NOMO-1 treated with DMSO at 0.1 percent for 48 hours (cell line): ENCODE measurements around the gene ZNF846.
"Not testable (repeated sequence)": the region's sequence is repeated elsewhere in the genome, so short reads cannot be mapped to it uniquely, and the experiment has no call there.

Experiments used
- DNase-seq: peaks from one replicate; lab custom pipeline; 2025; ENCODE audit not compliant: unreplicated experiment; lab: John Stamatoyannopoulos, UW

Gene ZNF846

DNA sequence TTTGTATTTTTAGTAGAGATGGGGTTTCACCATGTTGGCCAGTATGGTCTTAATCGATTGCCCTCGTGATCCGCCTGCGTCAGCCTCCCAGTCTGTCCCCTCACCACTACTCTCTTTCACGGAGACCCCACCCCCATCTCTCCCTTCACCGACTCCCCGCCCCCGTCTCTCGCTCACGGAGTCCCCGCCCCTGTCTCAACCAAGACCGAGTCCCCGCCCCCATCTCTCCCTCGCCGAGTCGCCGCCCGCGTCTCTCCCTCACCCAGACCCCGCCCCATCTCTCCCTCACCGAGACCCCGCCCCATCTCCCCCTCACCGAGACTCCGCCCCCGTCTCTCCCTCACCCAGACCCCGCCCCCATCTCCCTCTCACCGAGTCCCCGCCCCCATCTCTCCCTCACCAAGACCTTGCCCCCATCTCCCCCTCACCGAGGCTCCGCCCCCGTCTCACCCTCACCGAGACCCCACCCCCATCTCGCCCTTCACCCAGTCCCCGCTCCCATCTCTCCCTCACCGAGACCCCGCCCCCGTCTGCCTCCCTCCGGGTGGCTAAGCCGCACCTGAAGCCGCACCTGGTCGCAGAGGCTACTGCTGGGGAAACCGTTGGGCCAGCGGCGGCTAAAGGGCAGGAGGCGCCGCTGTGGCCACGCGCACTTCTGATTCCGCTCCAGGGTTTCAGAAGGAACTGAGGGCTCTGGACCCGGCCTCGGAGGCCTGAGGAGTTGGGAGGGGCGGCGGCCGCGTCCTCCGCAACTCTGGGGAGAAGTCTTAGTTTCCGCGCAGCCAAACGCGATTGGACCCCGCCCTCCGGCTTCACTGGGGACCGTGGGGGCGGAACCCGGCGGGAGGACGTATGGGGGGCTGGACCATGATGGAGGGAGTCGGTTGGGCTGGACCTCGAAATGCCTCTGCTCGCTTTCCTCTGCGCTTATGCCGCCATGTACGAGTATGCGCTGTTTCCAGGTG lies 17.1 kb upstream of the ZNF846 start:
- peak; percentile 92 for DNase-seq

GRCh38 chr19:9784163-9784496 lies 15.6 kb upstream of the ZNF846 start:
- DNase-seq: not testable (repeated sequence)

GRCh38 chr19:9782338-9782737 lies 13.8 kb upstream of the ZNF846 start:
- no peak for DNase-seq

DNA sequence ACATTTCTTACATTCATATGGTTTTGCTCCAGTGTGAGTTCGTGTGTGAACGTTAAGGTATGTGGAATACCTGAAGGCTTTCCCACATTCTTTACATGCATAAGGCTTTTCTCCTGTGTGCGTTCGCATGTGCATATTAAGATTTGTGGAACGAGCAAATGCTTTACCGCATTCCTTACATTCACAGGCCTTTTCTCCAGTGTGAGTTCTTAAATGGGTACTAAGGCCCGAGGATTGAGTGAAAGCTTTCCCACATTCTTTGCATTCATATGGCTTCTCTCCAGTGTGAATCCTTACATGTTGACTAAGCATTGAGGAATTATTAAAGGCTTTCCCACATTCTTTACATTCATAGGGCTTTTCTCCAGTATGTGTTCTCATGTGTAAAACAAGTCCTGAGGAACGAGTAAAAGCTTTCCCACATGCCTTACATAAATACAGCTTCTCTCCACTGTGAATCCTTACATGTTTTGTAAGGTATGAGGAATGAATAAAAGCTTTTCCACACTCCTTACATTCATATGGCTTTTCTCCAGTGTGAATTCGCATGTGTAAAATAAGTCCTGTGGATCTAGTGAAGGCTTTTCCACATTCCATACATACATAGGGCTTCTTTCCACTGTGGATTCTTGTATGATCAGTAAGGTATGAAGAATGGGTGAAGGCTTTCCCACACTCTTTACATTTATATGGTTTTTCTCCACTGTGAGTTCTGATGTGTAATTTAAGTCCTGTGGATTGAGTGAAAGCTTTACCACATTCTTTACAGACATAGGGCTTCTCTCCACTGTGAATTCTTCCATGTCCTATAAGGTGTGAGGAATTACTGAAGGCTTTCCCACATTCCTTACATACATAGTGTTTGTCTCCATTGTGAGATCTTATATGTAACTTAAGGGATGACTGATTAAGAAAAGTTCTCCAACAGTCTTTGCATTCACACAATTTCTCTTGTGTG lies 10.7 kb downstream of the ZNF846 start:
- no peak for DNase-seq

GRCh38 chr19:9752701-9753443 lies 15.7 kb downstream of the ZNF846 start:
- no peak for DNase-seq

DNA sequence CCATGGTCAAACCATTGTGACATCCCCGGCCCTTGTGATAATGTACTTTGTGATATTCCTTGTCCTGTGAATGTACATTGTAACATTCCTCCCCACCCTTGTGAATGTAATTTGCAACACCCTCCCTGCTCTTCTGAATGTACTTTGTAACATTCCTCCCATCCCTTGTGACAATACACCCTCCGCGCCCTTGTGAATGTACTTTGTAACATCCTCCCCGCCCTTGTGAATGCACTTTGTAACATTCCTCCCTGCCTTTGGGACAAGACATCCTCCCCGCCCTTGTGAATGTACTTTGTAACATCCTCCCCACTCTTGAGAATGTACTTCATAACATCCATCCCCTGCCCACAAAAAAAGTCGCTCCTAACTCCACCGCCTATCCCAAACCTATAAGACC lies 17.1 kb downstream of the ZNF846 start:
- DNase-seq: no peak

DNA sequence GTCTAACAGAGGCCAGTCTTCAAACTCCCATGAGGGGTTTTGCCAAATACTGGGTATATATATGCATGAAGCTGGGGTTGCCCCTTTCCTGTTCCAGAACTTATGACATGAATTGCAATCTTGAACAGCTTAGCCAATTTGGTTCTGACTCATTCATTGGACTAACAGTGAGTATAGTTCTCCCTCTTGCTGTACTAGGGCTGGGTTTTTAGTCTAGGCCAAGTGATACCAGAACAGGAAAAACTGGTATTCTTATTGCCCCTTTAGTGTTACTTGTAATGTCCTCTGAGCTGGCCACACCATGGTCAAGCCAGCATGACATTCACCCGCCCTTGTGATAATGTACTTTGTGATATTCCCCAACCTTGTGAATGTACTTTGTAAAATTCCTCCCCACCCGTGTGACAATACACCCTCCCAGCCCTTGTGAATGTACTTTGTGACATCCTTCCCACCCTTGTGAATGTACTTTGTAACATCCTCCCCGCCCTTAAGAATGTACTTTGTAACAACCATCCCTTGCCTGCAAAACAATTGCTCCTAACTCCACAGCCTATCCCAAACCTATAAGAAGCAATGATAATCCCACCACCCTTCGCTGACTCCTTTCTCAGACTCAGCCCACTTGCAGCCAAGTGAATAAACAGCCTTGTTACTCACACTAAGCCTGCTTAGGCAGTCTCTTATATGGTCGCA lies 26.9 kb downstream of the ZNF846 start:
- DNase-seq: no peak

GRCh38 chr19:9735986-9736385 lies 32.6 kb downstream of the ZNF846 start:
- no peak for DNase-seq

GRCh38 chr19:9730056-9730455 lies 38.5 kb downstream of the ZNF846 start:
- not testable (repeated sequence) for DNase-seq

GRCh38 chr19:9729162-9729561 lies 39.4 kb downstream of the ZNF846 start:
- peak; percentile 10 for DNase-seq

GRCh38 chr19:9727644-9728043 lies 40.9 kb downstream of the ZNF846 start:
- DNase-seq: no peak

DNA sequence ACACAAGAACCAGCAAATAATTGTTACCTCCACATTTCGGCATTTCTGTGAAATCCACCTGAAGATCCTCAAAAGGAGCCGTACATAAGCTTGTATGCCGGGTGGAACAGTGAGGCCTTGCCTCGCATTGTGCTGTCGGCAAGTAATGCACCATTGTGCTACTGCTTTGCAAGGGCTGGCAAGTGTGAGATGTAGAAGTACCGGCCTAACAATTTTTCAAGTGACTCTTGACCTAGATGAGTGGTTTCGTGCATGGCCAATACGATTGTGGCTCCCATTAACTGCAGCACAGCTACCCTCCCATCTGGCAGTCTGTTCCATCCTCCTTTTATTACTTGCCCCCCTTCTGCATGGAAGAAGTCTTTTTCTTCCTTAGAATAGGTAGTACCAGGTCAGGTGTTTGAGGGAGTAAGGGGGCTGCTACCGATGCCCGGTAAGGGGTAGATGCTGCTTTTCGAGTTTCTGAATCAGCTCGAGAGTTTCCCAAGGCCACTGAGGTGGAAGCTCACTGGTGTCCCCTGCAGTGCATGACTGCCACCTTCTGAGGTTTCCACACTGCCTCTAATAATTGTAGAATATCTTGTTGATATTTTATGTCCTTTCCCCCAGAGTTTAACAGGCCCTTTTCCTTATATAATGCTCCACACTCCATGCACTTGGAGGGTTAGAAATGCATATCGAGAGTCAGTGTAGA lies 42.9 kb downstream of the ZNF846 start:
- DNase-seq: not testable (repeated sequence)

GRCh38 chr19:9724157-9724556 lies 44.4 kb downstream of the ZNF846 start:
- no peak for DNase-seq

DNA sequence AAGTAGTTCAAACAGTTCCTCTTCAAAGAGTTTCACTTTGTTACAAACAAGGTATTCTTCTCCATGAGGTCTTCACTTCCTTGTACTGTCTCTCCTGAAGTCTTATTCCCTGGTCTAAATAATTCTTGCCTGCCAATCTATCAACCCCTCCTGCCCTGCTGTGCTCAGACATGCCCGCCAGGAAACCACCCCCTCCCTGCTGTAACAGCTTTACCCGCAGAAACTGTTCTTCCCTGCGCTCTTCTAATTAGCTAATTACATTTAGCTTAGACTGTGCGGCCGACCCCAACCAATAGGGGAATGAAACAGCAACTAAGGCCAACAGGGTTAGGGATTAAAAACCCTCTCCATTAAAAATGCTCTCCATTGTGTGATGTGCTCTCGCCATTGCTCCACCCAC lies 46.7 kb downstream of the ZNF846 start:
- peak; percentile 93 for DNase-seq

DNA sequence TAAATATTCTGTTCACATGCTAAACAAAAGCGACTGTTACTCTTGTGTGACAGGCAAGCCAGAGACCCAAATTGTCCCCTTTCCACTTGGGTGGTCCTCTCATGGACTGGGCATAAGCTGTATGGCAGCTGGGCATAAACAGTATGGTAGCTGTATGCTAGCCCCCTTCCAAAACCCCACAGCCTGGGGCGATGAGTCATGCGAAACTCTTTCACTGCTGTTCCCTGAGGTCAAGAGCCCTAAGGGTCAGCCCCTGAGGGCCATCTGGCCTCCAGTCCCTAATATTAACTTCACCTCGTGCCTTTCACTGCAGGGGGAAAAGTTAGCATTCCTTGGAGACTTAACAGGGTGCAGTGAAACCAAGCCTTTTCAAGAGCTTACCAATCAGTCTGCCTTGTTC lies 48.0 kb downstream of the ZNF846 start:
- no peak for DNase-seq

DNA sequence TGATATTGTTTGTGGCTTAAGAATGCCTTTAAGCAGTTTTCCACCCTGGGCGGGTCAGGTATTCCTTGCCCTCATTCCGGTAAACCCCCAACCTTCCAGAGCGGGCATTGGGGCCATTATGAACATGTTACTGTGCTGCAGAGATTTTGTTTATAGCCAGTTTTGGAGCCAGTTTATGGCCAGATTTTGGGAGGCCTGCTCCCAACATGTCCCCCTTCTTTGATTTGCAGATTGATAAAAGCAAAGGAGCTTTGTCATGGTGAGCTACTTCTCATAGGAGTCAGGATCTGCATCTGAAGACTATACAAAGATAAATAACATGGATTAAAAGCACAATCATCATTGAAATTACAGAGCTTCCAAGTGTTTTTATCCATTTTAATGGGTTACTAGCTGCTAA lies 56.7 kb downstream of the ZNF846 start:
- no peak for DNase-seq

DNA sequence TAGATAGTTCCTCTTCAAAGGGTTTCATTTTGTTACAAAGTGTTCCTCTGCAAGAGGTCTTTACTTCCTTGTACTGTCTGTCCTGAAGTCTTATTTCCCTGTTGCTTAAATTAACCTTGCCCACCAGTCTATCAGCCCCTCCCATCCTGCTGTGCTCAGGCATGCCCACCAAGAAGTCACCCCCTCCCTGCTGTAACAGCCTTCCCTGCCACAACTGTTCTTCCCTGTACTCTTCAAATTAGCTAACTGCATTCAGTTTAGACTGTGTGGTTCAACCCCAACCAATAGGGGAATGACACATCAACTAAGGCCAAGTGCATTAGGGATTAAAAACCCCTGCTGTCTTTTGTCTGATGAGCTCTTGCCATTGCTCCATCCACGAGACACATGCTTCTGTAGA lies 59.2 kb downstream of the ZNF846 start:
- peak; percentile 88 for DNase-seq

DNA sequence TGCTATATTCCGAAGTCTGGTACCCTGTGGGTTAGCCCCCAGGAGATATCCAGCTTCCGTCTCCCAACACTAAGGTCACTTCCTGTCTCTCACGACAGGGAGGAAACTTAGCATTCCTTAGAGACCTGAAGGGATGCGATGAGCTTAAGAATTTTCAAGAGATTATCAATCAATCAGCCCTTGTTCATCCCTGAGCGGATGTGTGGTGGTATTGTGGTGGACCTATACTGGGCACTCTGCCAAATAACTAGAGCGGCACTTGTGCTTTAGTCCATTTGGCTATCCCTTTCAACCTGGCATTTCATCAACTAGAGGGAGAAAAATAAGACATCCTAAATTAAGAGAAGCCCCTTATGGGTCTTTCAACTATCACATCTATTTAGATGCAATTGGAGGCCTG lies 62.7 kb downstream of the ZNF846 start:
- DNase-seq: no peak

DNA sequence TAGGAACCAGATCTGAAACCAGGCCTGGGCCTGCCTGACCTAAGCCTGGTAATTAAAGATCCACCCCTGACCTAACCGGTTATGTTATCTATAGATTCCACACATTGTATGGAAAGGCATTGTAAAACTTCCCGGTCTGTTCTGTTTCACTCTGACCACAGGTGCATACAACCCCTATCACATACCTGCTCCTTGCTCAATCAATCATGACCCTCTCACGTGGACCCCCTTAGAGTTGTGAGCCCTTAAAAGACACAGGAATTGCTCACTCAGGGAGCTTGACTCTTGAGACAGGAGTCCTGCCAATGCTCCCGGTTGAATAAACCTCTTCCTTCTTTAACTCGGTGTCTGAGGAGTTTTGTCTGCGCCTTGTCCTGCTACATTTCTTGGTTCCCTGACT lies 66.4 kb downstream of the ZNF846 start:
- DNase-seq: no peak
